GM12864 (cell line): ENCODE data around the gene CTNNA2.

Source experiments
- DNase-seq: peaks from one replicate; pipeline ENCODE4 v3.0.0-alpha.2; 2011; ENCODE audit warnings: low read depth
- H3K4me3 ChIP-seq: 2 replicates; pipeline ENCODE4 v1.5.1; 2011; ENCODE audit warnings: mild to moderate bottlenecking, low read depth, low read length, control low read depth
- TF ChIP-seq, protein P1 (sequence below): IDR thresholded peaks from 2 replicates; pipeline ENCODE4 v1.5.1; 2011; ENCODE audit warnings: low read depth, mild to moderate bottlenecking, moderate library complexity, low read length, control low read depth, inconsistent platforms; ENCODE audit errors: missing control alignments

Gene CTNNA2

DNA sequence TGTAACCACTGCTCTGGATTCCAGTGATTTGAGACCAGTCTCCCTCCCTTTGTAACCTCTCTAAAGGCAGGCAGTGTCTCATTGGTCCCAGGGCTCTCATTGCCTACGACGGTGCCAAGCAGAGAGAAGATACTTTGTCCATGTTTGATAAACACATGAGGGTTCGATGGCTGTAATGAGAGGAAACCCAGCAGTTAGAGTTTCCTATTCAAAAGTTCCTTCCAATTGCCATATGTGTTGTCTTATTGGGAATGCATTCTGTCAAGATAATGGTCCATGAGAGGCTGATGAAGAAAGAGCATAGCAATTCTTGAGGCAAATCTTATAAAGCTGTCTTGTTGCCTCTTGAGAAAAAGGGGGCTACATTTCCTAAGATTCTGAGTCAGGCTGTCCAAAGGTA, 499.2 kb downstream of the CTNNA2 start:
- no peak overlapping the region for H3K4me3 ChIP-seq
- TF ChIP-seq, protein P1, sequence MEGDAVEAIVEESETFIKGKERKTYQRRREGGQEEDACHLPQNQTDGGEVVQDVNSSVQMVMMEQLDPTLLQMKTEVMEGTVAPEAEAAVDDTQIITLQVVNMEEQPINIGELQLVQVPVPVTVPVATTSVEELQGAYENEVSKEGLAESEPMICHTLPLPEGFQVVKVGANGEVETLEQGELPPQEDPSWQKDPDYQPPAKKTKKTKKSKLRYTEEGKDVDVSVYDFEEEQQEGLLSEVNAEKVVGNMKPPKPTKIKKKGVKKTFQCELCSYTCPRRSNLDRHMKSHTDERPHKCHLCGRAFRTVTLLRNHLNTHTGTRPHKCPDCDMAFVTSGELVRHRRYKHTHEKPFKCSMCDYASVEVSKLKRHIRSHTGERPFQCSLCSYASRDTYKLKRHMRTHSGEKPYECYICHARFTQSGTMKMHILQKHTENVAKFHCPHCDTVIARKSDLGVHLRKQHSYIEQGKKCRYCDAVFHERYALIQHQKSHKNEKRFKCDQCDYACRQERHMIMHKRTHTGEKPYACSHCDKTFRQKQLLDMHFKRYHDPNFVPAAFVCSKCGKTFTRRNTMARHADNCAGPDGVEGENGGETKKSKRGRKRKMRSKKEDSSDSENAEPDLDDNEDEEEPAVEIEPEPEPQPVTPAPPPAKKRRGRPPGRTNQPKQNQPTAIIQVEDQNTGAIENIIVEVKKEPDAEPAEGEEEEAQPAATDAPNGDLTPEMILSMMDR: no peak
- DNase-seq: no peak

DNA sequence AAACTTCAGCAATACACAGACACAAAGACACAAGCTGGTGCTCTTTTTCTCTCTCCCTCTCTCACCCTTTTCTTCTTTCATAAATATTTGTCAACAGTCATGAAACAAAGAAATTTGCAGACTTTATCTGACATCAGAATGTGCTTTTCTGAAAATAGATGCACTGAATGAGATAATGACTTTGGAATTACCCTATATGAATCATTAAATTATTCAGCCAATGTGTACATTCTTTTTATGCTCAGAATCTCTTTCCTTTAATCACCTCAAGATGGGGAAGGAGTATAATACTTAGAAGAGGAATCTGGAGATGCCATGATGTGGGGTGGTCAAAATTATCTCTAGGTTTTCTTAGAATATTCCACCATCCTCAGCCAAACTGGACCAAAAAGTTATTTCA, 501.8 kb downstream of the CTNNA2 start:
- no peak overlapping the region for H3K4me3 ChIP-seq
- DNase-seq: no peak
- TF ChIP-seq, protein P1: no peak

DNA sequence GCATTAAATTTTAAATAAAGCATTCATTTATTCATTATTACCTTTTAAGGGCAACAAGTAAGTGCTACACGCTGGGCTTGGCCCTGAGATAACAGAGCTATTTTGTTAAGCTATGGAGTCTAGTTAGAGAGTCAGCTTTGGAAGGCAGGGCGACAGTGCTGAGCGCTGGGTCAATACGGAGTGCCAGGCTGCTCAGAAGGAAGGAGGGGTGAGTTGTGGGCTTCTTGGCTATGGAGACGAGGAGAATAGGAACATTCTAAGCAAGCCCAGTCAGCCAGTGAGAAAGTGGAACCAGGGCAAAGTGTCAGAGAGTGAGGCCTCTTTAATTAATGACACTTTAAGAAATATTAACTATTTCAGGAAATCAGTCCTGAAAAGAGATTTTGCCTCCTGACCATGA, 503.3 kb downstream of the CTNNA2 start:
- DNase-seq: no peak
- no peak overlapping the region for H3K4me3 ChIP-seq
- TF ChIP-seq, protein P1: no peak

DNA sequence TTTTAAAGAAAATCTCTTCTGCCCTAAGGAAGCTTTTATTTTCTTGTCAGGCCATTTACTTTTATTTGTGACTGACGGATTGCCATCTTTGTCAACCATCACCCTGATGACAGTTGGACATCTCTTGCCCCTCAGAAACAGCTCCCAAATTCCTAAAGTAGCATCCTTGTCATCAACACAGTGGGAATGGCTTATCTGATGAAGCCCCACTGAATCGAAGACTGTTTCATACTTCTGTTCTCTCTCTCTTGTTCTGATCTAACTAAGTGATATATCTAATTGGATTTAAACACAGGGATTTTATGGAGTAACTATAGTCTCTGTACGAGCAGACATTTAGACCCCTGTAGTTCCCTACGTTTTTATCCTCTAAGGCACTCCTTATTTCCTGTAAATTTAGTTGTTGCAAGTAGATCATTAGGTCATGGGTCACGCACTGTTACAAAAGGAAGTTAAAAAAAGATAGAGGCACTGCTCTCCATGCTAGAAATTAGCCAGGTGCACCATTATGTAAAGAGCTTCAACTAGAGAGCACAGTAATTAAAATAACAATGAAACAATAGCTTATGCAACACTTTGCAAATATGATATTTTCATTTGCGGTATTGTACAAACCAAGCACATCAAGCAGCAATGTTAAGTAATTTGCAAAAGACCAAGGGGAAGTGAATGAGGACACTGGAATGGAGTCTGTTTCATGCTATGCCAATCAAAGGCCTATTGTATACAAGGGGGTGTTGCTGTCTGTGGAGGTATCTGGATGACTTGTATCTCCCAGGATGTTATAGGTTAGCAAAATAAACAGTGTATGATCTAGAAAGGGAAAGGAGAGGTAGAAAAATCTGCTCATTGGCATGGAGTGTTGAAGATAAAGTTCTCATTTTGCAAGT, 507.0 kb downstream of the CTNNA2 start:
- TF ChIP-seq, protein P1: no peak
- no peak overlapping the region for H3K4me3 ChIP-seq
- no peak for DNase-seq

DNA sequence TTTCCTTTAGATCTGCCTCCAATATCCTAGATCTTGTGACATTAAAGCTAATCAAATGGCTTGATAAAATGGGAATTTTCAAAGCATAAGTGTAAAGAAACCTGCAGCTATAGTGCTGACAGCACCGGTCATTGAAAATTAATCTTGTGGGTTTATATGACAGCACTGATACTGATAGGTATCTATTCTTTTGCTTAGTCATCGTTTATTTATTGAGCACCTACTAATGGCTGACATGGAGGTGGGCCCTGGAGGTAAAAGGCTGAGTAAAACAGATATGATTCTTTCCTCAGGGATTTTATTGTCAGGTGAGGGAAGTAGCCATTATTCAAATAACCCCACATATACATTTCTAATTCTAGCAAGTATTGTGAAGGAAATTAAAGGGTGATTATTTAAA, 509.2 kb downstream of the CTNNA2 start:
- TF ChIP-seq, protein P1: no peak
- DNase-seq: no peak

DNA sequence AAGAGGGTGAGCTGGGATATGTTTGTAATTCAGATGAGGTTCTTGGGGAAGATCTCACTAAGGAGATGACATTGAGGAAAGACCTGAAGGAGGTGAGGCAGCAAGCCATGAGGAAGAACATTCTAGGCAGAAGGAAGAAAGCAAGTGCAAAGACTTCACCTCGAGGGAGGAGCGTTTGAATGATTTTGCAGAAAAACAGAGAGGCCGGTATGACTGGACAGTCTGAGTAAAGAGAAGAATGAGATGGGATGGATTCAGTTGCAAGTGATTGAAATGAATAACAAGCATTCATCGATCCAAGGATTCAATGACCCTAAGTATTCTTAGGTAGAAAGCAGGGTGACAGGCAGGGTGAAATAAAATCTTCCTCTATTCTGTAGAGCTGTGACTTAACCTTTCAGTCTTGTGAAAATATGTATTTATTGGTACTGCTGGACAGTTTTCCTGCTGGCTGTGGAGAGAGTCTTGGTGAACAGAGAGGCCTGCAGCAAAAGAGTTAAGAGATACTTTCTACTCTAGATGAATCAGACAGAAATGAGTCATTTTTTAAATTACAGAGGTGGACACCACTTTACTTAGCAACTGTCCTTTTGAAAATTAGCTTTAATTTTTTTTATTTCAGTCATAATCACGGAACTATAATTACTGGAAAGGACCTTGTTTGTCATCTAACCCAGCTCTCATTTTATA, 513.3 kb downstream of the CTNNA2 start:
- TF ChIP-seq, protein P1: no peak
- DNase-seq: no peak
- H3K4me3 ChIP-seq: no peak overlapping the region

More for the DNA sequence above, 509.2 kb downstream of the CTNNA2 start:
- H3K4me3 ChIP-seq: no peak overlapping the region
